Measurements from ENCODE around the gene ETNPPL.

ETNPPL gene

GRCh38 chr4:108794136-108794535 is 31.3 kb upstream of the ETNPPL start:
- Histone ChIP-seq H3K4me1 (ENCODE audit: insufficient read depth, low read length, severe bottlenecking) (no peaks in the 10 kb centered on the region), H3K36me3 (ENCODE audit: insufficient read depth, low read length) (no peaks in the 10 kb centered on the region), H3K27me3 (ENCODE audit: insufficient read depth, low read length) (no peaks in the 10 kb centered on the region), H3K79me2 (ENCODE audit: insufficient read depth, low read length) (no peaks in the 10 kb centered on the region), H4K20me1 (ENCODE audit: insufficient read depth, low read length) (no peaks in the 10 kb centered on the region), H3K27ac (ENCODE audit: low read depth, low read length, poor library complexity, severe bottlenecking) (no peak overlapping the region), H2AFZ (ENCODE audit: low read length) (no peak overlapping the region), H3K9me3 (ENCODE audit: low read length) (no peaks in the 10 kb centered on the region), H3F3A (ENCODE audit: insufficient read depth, low read length) (no peaks in the 10 kb centered on the region), H3K4me3 (ENCODE audit: low read depth, low read length, poor library complexity, severe bottlenecking) (no peak overlapping the region), H3K9ac (ENCODE audit: low read length) (no peak overlapping the region), H3K9me2 (ENCODE audit: low read depth, low read length) (no peaks in the 10 kb centered on the region), H3K4me2 (ENCODE audit: low read length) (no peak overlapping the region)
- TF ChIP-seq EZH2 (IDR thresholded peaks at IDR 0.05; ENCODE audit: borderline replicate concordance, low read length): no peak
- no peak for TF ChIP-seq CTCF (IDR thresholded peaks at IDR 0.05; ENCODE audit: low read length)

- Histone ChIP-seq H3K27me3 (ENCODE audit: insufficient read depth, low read length) (no peaks in the 10 kb centered on the region), H3K36me3 (ENCODE audit: insufficient read depth, low read length) (no peaks in the 10 kb centered on the region), H4K20me1 (ENCODE audit: insufficient read depth, low read length) (no peaks in the 10 kb centered on the region), H3K79me2 (ENCODE audit: insufficient read depth, low read length) (no peaks in the 10 kb centered on the region), H3K4me3 (ENCODE audit: low read depth, low read length, poor library complexity, severe bottlenecking) (no peak overlapping the region), H3K4me1 (ENCODE audit: insufficient read depth, low read length, severe bottlenecking) (no peaks in the 10 kb centered on the region), H3K4me2 (ENCODE audit: low read length) (no peak overlapping the region), H3K9me3 (ENCODE audit: low read length) (no peaks in the 10 kb centered on the region), H3K9me2 (ENCODE audit: low read depth, low read length) (no peaks in the 10 kb centered on the region), H2AFZ (ENCODE audit: low read length) (no peak overlapping the region), H3F3A (ENCODE audit: insufficient read depth, low read length) (no peaks in the 10 kb centered on the region), H3K9ac (ENCODE audit: low read length) (no peak overlapping the region), H3K27ac (ENCODE audit: low read depth, low read length, poor library complexity, severe bottlenecking) (no peak overlapping the region)
- TF ChIP-seq EZH2 (IDR thresholded peaks at IDR 0.05; ENCODE audit: borderline replicate concordance, low read length) (no peak), CTCF (IDR thresholded peaks at IDR 0.05; ENCODE audit: low read length) (no peak)
Observed at GRCh38 chr4:108793415-108793814, 30.6 kb upstream of the ETNPPL start.

GRCh38 chr4:108788731-108789130 is 25.9 kb upstream of the ETNPPL start:
- TF ChIP-seq CTCF (IDR thresholded peaks at IDR 0.05; ENCODE audit: low read length) (no peak), EZH2 (IDR thresholded peaks at IDR 0.05; ENCODE audit: borderline replicate concordance, low read length) (no peak)
- Histone ChIP-seq H4K20me1 (ENCODE audit: insufficient read depth, low read length) (no peaks in the 10 kb centered on the region), H3F3A (ENCODE audit: insufficient read depth, low read length) (no peaks in the 10 kb centered on the region), H3K79me2 (ENCODE audit: insufficient read depth, low read length) (no peaks in the 10 kb centered on the region), H3K9me3 (ENCODE audit: low read length) (no peaks in the 10 kb centered on the region), H3K27ac (ENCODE audit: low read depth, low read length, poor library complexity, severe bottlenecking) (no peak overlapping the region), H3K36me3 (ENCODE audit: insufficient read depth, low read length) (no peaks in the 10 kb centered on the region), H3K9ac (ENCODE audit: low read length) (no peak overlapping the region), H3K4me1 (ENCODE audit: insufficient read depth, low read length, severe bottlenecking) (no peaks in the 10 kb centered on the region), H3K4me2 (ENCODE audit: low read length) (no peak overlapping the region), H2AFZ (ENCODE audit: low read length) (no peak overlapping the region), H3K9me2 (ENCODE audit: low read depth, low read length) (no peaks in the 10 kb centered on the region), H3K4me3 (ENCODE audit: low read depth, low read length, poor library complexity, severe bottlenecking) (no peak overlapping the region), H3K27me3 (ENCODE audit: insufficient read depth, low read length) (no peaks in the 10 kb centered on the region)

Measured in OCI-LY1 (cell line).